Measurements from ENCODE around the gene RLF.

GRCh38 chr1:40232444-40232843, 71.3 kb downstream of the RLF start:
- TF ChIP-seq CTCF (IDR thresholded peaks at IDR 0.05; ENCODE audit: low read length), result no peak
- no peak for TF ChIP-seq EZH2 (IDR thresholded peaks at IDR 0.05; ENCODE audit: borderline replicate concordance, low read length)
